ENCODE measurements around the gene DENND2A.
"Not testable (repeated sequence)": the region's sequence is repeated elsewhere in the genome, so short reads cannot be mapped to it uniquely, and the experiment has no call there.

The DENND2A gene

DNA sequence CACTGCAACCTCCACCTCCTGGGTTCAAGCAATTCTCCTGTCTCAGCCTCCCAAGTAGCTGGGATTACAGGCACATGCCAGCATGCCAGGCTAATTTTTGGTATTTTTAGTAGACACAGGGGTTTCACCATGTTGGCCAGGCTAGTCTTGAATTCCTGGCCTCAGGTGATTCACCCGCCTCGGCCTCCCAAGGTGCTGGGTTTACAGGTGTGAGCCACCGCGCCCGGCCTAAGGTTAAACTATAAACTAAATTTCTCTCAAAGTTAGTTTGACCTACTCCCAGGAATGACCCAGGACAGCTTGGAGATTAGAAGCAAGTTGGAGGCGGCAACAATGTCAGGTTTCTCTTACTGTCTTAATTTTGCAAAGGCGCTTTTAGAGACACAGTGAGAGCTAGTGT, 142.8 kb downstream of the DENND2A start:
- ATAC-seq: not testable (repeated sequence)

GRCh38 chr7:140497241-140497769, 143.3 kb downstream of the DENND2A start:
- no peak for ATAC-seq

GRCh38 chr7:140495514-140496097, 145.0 kb downstream of the DENND2A start:
- no peak for ATAC-seq

DNA sequence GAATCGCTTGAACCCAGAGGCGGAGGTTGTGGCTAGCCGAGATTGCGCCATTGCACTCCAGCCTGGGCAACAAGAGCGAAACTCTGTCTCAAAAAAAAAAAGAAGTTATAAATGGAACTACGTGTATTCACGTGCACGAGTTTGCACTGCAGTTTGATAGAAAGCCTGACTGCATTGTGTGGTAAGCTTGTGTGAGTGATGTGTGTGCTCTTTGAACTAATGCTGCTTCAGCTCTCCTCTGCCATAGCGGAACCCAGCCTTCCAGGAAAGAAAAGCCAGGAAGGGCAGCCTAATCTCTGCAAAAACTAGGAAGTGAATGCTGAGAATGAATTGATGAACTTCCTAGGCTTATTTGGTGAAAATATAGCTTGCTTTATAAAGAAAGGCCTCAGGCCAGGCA, 145.7 kb downstream of the DENND2A start:
- no peak for ATAC-seq

- no peak for ATAC-seq
Measured at GRCh38 chr7:140489026-140489359, 151.6 kb downstream of the DENND2A start.

GRCh38 chr7:140485500-140486265, 154.9 kb downstream of the DENND2A start:
- no peak for ATAC-seq

DNA sequence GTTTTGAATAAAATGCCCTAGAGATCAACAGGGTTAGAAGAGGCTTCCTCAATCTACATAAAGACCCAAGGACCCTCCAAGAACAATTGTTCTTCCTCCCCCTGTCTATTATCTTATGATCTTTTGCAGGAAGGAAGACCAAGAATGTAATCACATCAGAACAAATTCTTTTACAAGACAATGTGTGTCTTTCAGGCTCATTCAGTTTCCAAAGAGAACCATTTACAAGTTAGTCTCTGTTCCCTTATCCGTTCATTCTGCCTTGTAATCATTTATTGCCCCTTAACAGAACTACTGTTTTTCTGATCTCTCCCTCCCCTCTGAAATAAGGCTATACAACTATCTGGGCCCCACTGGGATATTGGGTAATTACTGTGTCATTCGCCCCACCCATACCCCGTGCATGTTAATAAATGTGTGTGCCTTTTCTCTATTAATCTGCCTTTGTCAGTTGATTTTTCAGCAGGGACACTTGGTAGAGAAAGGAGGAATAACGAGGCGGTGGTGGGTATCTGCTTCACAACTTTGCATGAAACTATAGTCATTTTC, 155.6 kb downstream of the DENND2A start:
- no peak for ATAC-seq

DNA sequence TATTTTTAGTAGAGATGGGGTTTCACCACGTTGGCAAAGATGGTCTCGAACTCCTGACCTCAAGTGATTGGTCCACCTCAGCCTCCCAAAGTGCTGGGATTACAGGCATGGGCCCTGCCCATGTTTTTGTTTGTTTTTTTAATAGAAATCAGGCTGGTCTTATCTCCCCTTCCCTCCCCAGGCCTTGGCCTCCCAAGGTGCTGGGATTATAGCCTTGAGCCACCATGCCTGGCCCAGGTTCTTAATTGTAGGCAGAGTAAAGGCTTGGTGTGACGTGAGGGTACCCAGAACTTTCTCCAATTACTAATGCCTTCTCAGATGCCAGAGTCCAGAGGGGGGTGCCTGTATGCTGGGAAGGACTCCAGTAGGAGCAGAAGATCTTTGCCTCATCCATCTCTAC, 156.1 kb downstream of the DENND2A start:
- ATAC-seq: no peak

DNA sequence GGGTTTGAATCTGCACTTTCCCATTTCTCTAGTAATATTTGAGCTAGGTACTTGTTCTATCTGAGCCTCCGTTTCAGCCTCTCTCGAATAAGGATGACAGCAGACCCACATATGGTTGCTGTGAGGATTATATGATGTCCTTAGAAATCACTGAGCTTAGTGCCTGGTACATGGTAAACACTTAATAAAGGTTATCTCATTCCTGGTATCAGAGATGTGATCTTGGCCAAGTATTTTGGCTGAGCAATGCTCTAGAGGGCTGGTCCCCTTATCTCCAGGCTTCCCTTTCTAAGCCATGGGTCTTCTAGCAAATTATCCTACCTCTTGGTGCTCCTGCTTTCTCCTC, 160.9 kb downstream of the DENND2A start:
- ATAC-seq: no peak

GRCh38 chr7:140479062-140479738, 161.4 kb downstream of the DENND2A start, which contains the start of gene MKRN1:
MKRN1 (minus strand) TSS chr7:140479505; CDS start chr7:140479344, 161 bp downstream.
- peak; percentile 93 for ATAC-seq

GRCh38 chr7:140478246-140479061, 162.2 kb downstream of the DENND2A start:
- ATAC-seq: peak; percentile 21 to 27

DNA sequence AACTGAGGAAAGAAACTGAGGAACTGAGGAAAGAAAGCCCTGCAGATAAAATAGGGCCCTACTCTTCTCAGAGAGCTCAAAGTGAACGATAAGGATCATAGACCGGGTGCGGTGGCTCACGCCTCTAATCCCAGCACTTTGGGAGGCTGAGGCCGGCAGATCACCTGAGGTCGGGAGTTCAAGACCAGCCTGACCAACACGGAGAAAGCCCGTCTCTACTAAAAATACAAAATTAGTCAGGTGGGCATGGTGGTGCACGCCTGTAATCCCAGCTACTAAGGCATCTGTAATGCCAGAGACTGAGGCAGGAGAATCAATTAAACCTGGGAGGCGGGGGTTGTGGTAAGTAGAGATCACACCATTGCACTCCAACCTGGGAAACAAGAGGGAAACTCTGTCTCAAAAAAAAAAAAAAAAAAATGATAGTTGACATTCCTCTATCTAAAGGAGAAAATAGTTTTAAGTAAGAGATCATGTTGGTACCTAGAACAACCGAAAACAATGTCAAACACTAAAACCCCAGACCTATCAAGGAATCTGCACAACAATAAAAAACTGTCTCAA, 163.8 kb downstream of the DENND2A start:
- no peak for ATAC-seq

GRCh38 chr7:140475747-140476333, 164.8 kb downstream of the DENND2A start:
- no peak for ATAC-seq

Measured in activated CD4-positive, CD25-positive, alpha-beta regulatory T cell treated with anti-CD3 and anti-CD28 coated beads, Interleukin-2, amount 50 U/mL, for 24 hours (primary cell).